GM20000 (cell line): ENCODE results near the gene NABP1.

Experiments used
- DNase-seq: peaks from one replicate; pipeline ENCODE4 v3.0.0; 2012; ENCODE audit warnings: low spot score
- CTCF ChIP-seq: IDR thresholded peaks from 2 replicates; pipeline ENCODE4 v1.5.1; 2012; ENCODE audit warnings: mild to moderate bottlenecking, control low read depth; ENCODE audit errors: extremely low read depth, missing control alignments

NABP1 gene

GRCh38 chr2:191675807-191676721, 1.9 kb upstream of the NABP1 start:
- DNase-seq = peak; percentile 69
- TF ChIP-seq CTCF = no peak

GRCh38 chr2:191676790-191677645, 918 bp upstream of the NABP1 start:
- no peak for TF ChIP-seq CTCF
- DNase-seq = peak; percentile 55

GRCh38 chr2:191678437-191679100, 633 bp downstream of the NABP1 start:
- TF ChIP-seq CTCF = no peak

GRCh38 chr2:191679818-191680600, 2.1 kb downstream of the NABP1 start:
- no peak for TF ChIP-seq CTCF
- DNase-seq = peak; percentile 50

More at GRCh38 chr2:191678437-191679100, 633 bp downstream of the NABP1 start:
- DNase-seq = peak; percentile 49

- no peak for DNase-seq
- TF ChIP-seq CTCF = no peak
Measured at GRCh38 chr2:191680639-191681038, 2.7 kb downstream of the NABP1 start.

GRCh38 chr2:191682126-191682525, 4.2 kb downstream of the NABP1 start:
- TF ChIP-seq CTCF = no peak
- no peak for DNase-seq
